ENCODE measurements around the gene POLR2E. TPM values are rescaled to one million over a fixed set of nuclear protein-coding genes. Genes with fewer than 3 reads are reported as not detected.

The POLR2E gene
- total RNA-seq, 4 donors from 2014 or later = 118 to 263 (median 228) TPM

DNA sequence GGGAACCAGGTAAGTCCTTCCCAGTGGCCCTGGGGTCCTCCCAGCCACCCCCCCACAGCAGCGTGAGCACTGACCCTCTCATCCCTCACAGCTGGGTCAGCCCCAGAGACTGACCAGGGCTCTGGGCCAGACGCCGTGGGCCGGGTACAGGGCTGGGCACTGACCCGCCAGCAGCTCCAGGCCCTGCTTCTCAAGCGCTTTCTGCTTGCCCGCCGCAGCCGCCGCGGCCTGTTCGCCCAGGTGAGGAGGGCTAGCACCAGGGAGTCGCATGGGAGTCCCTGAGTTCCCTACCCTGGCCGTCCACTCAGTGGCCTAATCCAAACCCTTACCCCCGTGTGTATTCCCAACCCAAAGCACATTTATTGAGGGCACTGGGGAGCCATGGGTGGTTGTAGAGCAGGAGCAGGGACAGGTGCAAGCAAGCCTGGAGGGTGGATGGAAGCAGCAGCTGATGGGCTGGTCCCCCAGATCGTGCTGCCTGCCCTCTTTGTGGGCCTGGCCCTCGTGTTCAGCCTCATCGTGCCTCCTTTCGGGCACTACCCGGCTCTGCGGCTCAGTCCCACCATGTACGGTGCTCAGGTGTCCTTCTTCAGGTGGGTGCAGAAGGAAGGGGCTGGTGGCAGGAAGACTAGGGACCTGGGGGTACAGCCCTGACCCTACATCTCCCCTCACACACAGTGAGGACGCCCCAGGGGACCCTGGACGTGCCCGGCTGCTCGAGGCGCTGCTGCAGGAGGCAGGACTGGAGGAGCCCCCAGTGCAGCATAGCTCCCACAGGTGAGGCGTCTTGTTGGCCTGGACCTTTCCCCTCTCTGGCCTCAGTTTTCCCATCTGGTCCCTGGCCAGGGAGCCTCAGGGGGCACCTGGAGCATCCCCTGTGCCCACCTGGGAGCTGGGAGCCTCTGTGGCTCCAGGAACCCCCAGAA is 40.8 kb downstream of the POLR2E start:
- Histone ChIP-seq H3K27ac (no peak overlapping the region), H3K9me3 (peaks cover 5 to 28% (median 6%) of the 10 kb centered on the region in 3 donors), H3K36me3 (peaks cover 0 to 53% of the 10 kb centered on the region in 2 donors), H3K4me3 (no peak overlapping the region), H3K27me3 (no peaks in the 10 kb centered on the region), H3K4me1 (no peaks in the 10 kb centered on the region)
- intact Hi-C loops (cut with DNase I; ENCODE audit: low total_unique reads) (no loop called here), in situ Hi-C loops (cut with MboI; ENCODE audit: low sequenced_read_pairs in 4 of 4) (no loop called here)
- DNase-seq (no peak), ATAC-seq (no peak)
- TF ChIP-seq POLR2A (IDR thresholded peaks at IDR 0.05) = no peak
- TF ChIP-seq, protein P1, sequence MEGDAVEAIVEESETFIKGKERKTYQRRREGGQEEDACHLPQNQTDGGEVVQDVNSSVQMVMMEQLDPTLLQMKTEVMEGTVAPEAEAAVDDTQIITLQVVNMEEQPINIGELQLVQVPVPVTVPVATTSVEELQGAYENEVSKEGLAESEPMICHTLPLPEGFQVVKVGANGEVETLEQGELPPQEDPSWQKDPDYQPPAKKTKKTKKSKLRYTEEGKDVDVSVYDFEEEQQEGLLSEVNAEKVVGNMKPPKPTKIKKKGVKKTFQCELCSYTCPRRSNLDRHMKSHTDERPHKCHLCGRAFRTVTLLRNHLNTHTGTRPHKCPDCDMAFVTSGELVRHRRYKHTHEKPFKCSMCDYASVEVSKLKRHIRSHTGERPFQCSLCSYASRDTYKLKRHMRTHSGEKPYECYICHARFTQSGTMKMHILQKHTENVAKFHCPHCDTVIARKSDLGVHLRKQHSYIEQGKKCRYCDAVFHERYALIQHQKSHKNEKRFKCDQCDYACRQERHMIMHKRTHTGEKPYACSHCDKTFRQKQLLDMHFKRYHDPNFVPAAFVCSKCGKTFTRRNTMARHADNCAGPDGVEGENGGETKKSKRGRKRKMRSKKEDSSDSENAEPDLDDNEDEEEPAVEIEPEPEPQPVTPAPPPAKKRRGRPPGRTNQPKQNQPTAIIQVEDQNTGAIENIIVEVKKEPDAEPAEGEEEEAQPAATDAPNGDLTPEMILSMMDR (IDR thresholded peaks at IDR 0.05 in 4 of 5, conservative IDR thresholded peaks at IDR 0.05 in 1 of 5) = no peak

DNA sequence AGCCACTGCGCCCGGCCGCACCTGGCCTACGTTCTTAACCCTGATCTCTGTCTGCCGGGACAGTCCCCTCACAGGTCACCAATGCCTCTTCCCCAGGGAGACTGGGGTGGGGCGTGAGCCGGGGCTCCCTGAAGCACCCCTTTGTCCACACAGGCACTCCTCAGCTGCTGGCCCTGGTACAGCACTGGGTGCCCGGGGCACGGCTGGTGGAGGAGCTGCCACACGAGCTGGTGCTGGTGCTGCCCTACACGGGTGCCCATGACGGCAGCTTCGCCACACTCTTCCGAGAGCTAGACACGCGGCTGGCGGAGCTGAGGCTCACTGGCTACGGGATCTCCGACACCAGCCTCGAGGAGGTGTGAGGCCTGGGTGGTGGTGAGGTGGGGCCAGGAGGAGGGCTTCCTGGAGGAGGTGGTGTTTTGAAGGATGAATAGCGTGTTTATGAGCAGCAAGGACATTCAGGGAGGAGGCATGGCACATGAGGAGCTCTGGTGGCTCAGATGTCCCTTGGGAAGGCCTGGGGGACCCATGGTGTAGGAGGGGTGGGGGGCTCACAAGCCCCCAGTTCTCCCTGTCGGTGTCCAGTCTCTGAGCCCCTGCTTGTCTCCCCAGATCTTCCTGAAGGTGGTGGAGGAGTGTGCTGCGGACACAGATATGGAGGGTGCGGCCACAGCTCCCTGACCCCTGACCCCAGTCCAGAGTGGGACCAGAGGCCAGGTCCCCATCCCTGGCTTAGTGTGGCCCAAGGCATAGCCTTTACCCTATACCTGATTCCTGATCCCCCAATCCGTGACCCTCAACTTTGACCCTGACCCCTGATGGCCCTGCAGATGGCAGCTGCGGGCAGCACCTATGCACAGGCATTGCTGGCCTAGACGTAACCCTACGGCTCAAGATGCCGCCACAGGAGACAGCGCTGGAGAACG is 41.7 kb downstream of the POLR2E start:
- no peak overlapping the region for H3K4me3 ChIP-seq
- H3K9me3 ChIP-seq = peaks cover 5 to 23% (median 6%) of the 10 kb centered on the region in 3 donors
- H3K27ac ChIP-seq = no peak overlapping the region
- no peaks in the 10 kb centered on the region for H3K27me3 ChIP-seq
- TF ChIP-seq, protein P1 (IDR thresholded peaks at IDR 0.05 in 4 of 5, conservative IDR thresholded peaks at IDR 0.05 in 1 of 5) = no peak
- TF ChIP-seq POLR2A (IDR thresholded peaks at IDR 0.05) = no peak
- no peak for DNase-seq
- intact Hi-C loops (cut with DNase I; ENCODE audit: low total_unique reads) = no loop called here
- H3K4me1 ChIP-seq = no peaks in the 10 kb centered on the region
- in situ Hi-C loops (cut with MboI; ENCODE audit: low sequenced_read_pairs in 4 of 4) = no loop called here
- no peak for ATAC-seq
- peaks cover 0 to 44% of the 10 kb centered on the region in 2 donors for H3K36me3 ChIP-seq

DNA sequence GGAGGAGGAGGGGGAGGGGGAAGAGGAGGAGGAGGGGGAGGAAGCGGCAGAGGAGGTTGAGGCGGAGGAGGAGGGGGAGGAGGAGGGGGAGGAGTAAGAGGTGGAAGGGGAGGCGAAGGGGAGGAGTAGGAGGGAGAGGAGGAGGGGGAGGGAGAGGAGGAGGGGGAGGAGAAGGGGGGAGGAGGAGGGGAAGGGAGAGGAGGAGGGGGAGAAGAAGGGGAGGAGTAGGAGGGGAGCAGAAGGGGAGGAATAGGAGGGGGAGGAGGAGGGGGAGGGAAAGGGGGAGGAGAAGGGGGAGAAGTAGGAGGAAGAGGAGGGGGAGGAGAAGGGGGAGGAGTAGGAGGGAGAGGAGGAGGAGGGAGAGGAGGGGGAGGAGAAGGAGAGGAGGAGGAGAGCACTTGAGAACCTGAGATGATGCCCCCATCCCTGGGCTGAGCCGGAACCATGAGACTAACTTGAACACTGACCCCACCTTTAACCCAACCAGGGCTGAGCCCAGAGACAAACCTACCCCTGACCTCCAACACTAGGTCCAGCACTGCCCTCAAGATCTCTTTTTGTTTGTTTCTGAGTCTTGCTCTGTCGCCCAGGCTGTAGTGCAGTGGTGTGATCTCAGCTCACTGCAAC is 42.7 kb downstream of the POLR2E start:
- no peak for ATAC-seq
- no peak overlapping the region for H3K4me3 ChIP-seq
- in situ Hi-C loops (cut with MboI; ENCODE audit: low sequenced_read_pairs in 4 of 4) = no loop called here

DNA sequence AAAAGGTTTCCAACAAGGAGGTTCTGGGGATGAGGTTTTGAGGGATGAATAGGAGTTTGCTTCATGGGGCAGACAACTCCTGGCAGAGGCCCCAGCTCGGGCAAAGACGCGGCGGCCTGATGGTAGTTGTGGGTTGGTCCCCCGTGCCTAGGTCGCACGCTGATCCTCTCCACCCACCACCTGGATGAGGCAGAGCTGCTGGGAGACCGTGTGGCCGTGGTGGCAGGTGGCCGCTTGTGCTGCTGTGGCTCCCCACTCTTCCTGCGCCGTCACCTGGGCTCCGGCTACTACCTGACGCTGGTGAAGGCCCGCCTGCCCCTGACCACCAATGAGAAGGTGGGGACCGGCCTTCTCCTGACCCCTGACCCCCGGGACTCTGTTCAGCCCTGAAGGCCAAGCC is 43.4 kb downstream of the POLR2E start:
- Histone ChIP-seq H3K4me1 (no peaks in the 10 kb centered on the region), H3K9me3 (peaks cover 0 to 7% (median 0%) of the 10 kb centered on the region in 3 donors), H3K36me3 (peaks cover 0 to 31% of the 10 kb centered on the region in 2 donors), H3K4me3 (no peak overlapping the region), H3K27me3 (no peaks in the 10 kb centered on the region), H3K27ac (no peak overlapping the region)
- DNase-seq = no peak
- intact Hi-C loops (cut with DNase I; ENCODE audit: low total_unique reads) = no loop called here
- TF ChIP-seq, protein P1 (IDR thresholded peaks at IDR 0.05 in 4 of 5, conservative IDR thresholded peaks at IDR 0.05 in 1 of 5) = no peak
- no peak for TF ChIP-seq POLR2A (IDR thresholded peaks at IDR 0.05)
- in situ Hi-C loops (cut with MboI; ENCODE audit: low sequenced_read_pairs in 4 of 4) = no loop called here
- no peak for ATAC-seq

More for the DNA sequence above, 42.7 kb downstream of the POLR2E start:
- TF ChIP-seq, protein P1 (IDR thresholded peaks at IDR 0.05 in 4 of 5, conservative IDR thresholded peaks at IDR 0.05 in 1 of 5) = no peak
- TF ChIP-seq POLR2A (IDR thresholded peaks at IDR 0.05) = no peak
- intact Hi-C loops (cut with DNase I; ENCODE audit: low total_unique reads) = no loop called here
- peaks cover 0 to 34% of the 10 kb centered on the region in 2 donors for H3K36me3 ChIP-seq
- no peaks in the 10 kb centered on the region for H3K4me1 ChIP-seq
- DNase-seq = no peak
- H3K27me3 ChIP-seq = no peaks in the 10 kb centered on the region
- no peak overlapping the region for H3K27ac ChIP-seq
- H3K9me3 ChIP-seq = peaks cover 3 to 13% (median 5%) of the 10 kb centered on the region in 3 donors
